ENCODE results near the gene EIF2AK2.

DNA sequence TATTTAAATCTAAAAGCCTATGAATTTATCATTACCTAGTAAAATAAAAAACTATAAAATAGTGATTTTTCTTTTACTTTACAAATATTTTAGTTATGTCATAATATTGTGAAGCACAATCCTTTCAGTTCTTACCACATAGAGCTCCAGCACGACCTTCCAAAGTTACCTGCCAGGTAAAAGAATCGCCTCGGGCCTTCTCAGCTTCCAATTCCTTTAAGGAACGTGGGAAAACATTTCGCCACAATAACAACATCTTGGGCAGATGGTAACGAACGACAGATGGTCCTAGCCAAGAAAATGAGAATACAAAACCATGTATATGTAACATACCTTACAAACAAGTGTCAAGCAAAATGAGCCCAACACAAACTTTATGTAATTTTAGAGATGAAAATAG lies 96.3 kb downstream of the EIF2AK2 start:
- TF ChIP-seq, protein P1, sequence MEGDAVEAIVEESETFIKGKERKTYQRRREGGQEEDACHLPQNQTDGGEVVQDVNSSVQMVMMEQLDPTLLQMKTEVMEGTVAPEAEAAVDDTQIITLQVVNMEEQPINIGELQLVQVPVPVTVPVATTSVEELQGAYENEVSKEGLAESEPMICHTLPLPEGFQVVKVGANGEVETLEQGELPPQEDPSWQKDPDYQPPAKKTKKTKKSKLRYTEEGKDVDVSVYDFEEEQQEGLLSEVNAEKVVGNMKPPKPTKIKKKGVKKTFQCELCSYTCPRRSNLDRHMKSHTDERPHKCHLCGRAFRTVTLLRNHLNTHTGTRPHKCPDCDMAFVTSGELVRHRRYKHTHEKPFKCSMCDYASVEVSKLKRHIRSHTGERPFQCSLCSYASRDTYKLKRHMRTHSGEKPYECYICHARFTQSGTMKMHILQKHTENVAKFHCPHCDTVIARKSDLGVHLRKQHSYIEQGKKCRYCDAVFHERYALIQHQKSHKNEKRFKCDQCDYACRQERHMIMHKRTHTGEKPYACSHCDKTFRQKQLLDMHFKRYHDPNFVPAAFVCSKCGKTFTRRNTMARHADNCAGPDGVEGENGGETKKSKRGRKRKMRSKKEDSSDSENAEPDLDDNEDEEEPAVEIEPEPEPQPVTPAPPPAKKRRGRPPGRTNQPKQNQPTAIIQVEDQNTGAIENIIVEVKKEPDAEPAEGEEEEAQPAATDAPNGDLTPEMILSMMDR (IDR thresholded peaks at IDR 0.05): no peak
- no peak for TF ChIP-seq POLR2A (IDR thresholded peaks at IDR 0.05)
